ENCODE data around the gene VAV2. TPM values are rescaled to one million over a fixed set of nuclear protein-coding genes. Genes with fewer than 3 reads are reported as not detected.

Gene VAV2
- total RNA-seq, 1 experiment from 2014 or later, result 24.7 TPM

GRCh38 chr9:133882849-133883755 lies 109.0 kb downstream of the VAV2 start:
- intact Hi-C loops (cut with micrococcal nuclease; ENCODE audit: unreplicated experiment), result no loop called here
- H3K27ac ChIP-seq (ENCODE audit: low read length), result no peak overlapping the region
- in situ Hi-C loops (cut with HindIII; ENCODE audit: low pct_unique_long_range_greater_than_20kb, low sequenced_read_pairs), result no loop called here
- ATAC-seq, result no peak
- no TSS peak for BruUV-seq (replicated peaks)
- no peak for DNase-seq (ENCODE audit: low read depth, low spot score)
- CTCF ChIA-PET, result no interaction called here
- POLR2A ChIA-PET, result no interaction called here
- no peak overlapping the region for H3K4me3 ChIP-seq (ENCODE audit: low read depth in 2 of 2, low read length in 2 of 2)
- TF ChIP-seq CTCF (IDR thresholded peaks at IDR 0.05), result no peak
- no peak for TF ChIP-seq POLR2AphosphoS5 (IDR thresholded peaks at IDR 0.05; ENCODE audit: low read depth, low read length)
- TF ChIP-seq TCF7L2 (IDR thresholded peaks at IDR 0.05; ENCODE audit: low read depth, low read length), result no peak
- TF ChIP-seq REST (IDR thresholded peaks at IDR 0.05; ENCODE audit: insufficient read depth in 1 of 2, low read depth in 2 of 2, low read length in 1 of 2), result no peak
- TF ChIP-seq SIN3A (IDR thresholded peaks at IDR 0.05; ENCODE audit: borderline replicate concordance, insufficient read depth, low read depth, low read length), result no peak
- H3K36me3 ChIP-seq (ENCODE audit: control insufficient read depth, insufficient read depth, low read length), result no peaks in the 10 kb centered on the region
- no peaks in the 10 kb centered on the region for H3K9me3 ChIP-seq (ENCODE audit: control insufficient read depth, insufficient read depth, low read depth, low read length)
- H3K4me1 ChIP-seq (ENCODE audit: control insufficient read depth, insufficient read depth, low read length), result no peaks in the 10 kb centered on the region
- H3K27me3 ChIP-seq (ENCODE audit: control insufficient read depth, insufficient read depth, low read length), result no peaks in the 10 kb centered on the region

DNA sequence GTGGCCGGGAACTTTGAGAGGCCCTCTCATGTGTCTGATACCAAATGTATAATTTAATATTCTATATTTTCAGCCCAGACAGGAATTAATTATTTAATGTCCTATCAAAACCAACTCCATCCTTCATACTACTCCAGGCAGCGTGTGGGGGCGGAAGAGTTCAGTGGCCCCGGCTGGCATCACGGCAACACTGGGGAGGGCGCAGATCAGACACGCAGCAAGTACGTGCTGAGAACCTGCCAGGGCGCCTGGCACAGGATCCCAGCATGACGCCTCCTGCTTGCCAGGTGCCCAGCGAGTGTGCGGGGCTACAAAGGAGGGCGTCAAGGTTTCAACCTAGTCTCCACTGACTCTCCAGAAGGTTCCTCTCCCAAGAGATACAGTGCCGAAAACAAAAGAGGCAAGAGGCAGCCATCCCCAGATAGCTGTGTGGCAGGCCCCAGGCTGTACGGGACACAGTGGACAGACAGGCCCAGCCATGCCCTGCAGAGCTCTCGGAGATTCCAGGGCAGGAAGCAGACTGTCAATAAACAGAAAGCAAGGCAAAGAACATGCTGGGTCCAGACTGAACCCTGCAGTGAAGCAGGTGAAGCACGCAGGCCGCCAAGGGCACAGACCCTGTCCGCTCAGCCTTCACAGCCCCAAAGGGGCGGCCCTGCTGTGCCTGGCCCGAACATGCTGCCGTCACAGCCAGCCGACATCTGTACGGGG lies 110.3 kb downstream of the VAV2 start:
- no peaks in the 10 kb centered on the region for H3K4me1 ChIP-seq (ENCODE audit: control insufficient read depth, insufficient read depth, low read length)
- BruUV-seq (replicated peaks), result no TSS peak
- no peak overlapping the region for H3K27ac ChIP-seq (ENCODE audit: low read length)
- TF ChIP-seq SIN3A (IDR thresholded peaks at IDR 0.05; ENCODE audit: borderline replicate concordance, insufficient read depth, low read depth, low read length), result no peak
- no peak for TF ChIP-seq POLR2AphosphoS5 (IDR thresholded peaks at IDR 0.05; ENCODE audit: low read depth, low read length)
- TF ChIP-seq REST (IDR thresholded peaks at IDR 0.05; ENCODE audit: insufficient read depth in 1 of 2, low read depth in 2 of 2, low read length in 1 of 2), result no peak
- no peak for TF ChIP-seq TCF7L2 (IDR thresholded peaks at IDR 0.05; ENCODE audit: low read depth, low read length)
- TF ChIP-seq CTCF (IDR thresholded peaks at IDR 0.05), result no peak
- ATAC-seq (no peak), DNase-seq (ENCODE audit: low read depth, low spot score) (no peak)
- ChIA-PET POLR2A (no interaction called here), CTCF (no interaction called here)
- no peaks in the 10 kb centered on the region for H3K9me3 ChIP-seq (ENCODE audit: control insufficient read depth, insufficient read depth, low read depth, low read length)
- no peaks in the 10 kb centered on the region for H3K27me3 ChIP-seq (ENCODE audit: control insufficient read depth, insufficient read depth, low read length)
- intact Hi-C loops (cut with micrococcal nuclease; ENCODE audit: unreplicated experiment) (no loop called here), in situ Hi-C loops (cut with HindIII; ENCODE audit: low pct_unique_long_range_greater_than_20kb, low sequenced_read_pairs) (no loop called here)
- no peak overlapping the region for H3K4me3 ChIP-seq (ENCODE audit: low read depth in 2 of 2, low read length in 2 of 2)
- H3K36me3 ChIP-seq (ENCODE audit: control insufficient read depth, insufficient read depth, low read length), result no peaks in the 10 kb centered on the region
